Endometrium (tissue), 2 donors: ENCODE data around the gene BMPER.
"Not testable (repeated sequence)": the region's sequence is repeated elsewhere in the genome, so short reads cannot be mapped to it uniquely, and the experiment has no call there.

ENCODE experiments used
- FAIRE-seq: peaks from 2 replicates; lab custom pipeline; 2012; peaks lifted over from hg19 to GRCh38; lab: Jason Lieb, UNC
- donor health status: control.
- donor health status: control.

The BMPER gene

GRCh38 chr7:34138483-34138882, 233.1 kb downstream of the BMPER start:
- no peak for FAIRE-seq

DNA sequence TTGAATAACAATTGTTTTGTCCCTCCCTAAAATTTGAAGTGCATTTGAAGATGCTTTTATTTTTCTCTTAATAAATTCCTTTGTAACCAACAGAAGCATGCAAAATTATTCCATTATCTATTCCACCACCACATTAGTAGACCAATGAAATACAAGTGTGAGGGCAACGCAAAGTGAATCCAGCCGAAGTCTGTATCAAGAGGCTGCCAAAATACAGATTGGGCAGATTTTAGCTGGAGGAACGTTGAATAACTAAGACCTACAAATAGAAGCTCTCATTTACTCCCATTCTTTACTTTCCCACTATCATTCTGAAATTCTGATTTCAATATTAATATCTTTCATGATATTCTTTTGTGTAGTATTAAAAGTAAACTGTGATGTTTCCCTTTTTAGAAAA, 233.7 kb downstream of the BMPER start:
- FAIRE-seq = no peak

GRCh38 chr7:34140066-34140465, 234.7 kb downstream of the BMPER start:
- no peak for FAIRE-seq

DNA sequence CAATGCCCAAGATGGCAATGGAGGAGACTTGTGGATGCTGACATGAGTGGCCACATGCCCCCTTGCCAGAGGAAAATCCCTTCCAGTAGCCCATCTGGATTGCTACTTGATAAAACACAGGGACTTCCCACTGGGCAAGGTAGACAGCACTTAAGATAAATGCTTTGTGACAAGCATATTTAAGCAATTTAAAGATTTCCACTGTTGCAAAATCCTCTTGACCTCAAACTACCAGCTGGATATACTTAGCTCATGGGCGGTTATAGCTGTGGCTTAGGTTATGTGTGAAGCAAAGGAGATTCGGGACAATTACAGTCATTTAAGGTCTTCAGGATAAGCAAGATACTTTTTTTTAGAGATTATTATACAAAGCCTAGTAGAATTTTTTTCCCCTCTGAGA, 238.1 kb downstream of the BMPER start:
- FAIRE-seq = no peak

GRCh38 chr7:34145603-34146002, 240.3 kb downstream of the BMPER start:
- FAIRE-seq = no peak

DNA sequence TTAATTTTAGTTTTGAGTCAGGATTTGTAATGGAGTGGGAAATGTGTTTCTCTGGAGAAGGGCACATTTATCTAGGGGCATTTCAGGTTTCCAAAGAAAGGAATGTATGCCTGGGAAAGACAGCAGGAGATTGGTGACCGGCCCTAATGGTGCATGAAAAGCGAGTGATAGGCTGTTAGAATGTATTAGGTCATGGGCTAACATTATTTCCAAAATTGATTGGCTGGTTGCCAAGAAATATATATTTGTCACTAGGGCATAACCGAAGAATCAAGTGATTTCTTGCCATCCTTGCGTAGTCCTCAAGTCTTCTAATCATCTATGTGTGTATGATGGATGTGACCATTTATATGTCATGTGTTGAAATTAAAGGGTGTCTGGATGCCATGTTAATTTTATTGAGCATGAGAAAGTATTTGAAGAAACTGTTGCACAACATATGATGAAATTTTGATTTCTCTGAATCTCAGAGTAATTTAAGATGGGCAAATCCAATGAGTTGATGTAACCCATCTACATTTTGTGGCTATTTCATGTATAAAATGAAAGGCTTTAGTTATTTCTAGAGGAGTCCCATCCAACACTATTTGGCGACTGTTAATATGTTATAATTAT, 248.4 kb downstream of the BMPER start:
- no peak for FAIRE-seq

DNA sequence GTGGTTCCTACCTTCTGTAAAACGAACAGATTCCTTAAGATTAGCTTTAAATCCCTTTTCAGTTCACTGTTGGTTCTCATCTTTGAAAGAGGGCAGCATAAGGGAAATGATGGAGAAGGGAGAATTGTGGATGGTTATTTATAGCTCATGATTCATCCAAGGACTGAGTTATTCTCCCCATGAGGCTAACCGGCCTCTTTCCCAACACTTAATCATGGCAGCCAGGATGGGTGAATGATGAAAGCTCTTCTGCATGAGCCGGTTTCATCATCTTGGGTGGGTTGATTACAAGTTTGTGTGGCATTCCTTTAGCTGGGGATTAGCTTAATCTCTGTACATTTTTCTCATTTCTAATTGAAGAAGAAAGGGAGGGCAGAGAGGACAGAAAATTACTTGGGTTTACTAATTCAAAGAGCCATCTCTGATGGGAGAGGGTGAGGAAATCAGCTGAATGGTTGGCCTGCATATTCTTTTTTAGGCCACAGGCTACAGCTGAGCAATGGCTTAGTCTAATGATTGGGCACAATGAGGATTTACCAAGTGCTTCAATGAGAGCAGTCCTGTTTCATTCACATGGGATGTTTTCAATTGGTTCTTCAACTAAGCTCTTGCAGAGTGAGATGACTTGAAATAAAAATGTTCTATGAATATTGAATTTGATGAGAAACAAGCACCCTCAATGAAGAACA, 250.0 kb downstream of the BMPER start:
- no peak for FAIRE-seq

GRCh38 chr7:34156336-34156735, 251.0 kb downstream of the BMPER start:
- no peak for FAIRE-seq

GRCh38 chr7:34157137-34157536, 251.8 kb downstream of the BMPER start:
- FAIRE-seq = no peak

- no peak for FAIRE-seq
These were observed 253.2 kb downstream of the BMPER start for GRCh38 chr7:34158368-34159153.

- no peak for FAIRE-seq
These were observed 255.0 kb downstream of the BMPER start for GRCh38 chr7:34160261-34160752.

GRCh38 chr7:34162027-34162565, 256.8 kb downstream of the BMPER start:
- no peak for FAIRE-seq

DNA sequence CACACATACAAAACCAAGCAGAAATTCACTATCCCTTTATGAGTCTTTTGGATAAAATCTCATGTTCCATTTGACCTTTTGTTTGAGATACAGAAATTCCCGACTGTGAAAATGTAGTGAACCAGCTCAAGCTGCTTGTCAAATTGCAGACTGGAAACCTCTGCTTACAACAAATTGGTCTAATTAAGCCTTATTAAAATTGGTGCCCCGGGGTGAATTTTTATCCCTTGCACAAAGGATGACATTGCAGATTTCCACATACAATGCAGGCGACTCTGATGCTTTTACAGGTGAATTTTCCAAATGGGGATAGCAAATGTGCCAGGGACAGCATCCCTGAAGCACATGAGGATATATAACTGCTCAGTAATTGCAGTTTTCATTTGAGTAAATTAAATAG, 257.3 kb downstream of the BMPER start:
- FAIRE-seq = no peak

GRCh38 chr7:34163956-34164355, 258.6 kb downstream of the BMPER start:
- FAIRE-seq = no peak

DNA sequence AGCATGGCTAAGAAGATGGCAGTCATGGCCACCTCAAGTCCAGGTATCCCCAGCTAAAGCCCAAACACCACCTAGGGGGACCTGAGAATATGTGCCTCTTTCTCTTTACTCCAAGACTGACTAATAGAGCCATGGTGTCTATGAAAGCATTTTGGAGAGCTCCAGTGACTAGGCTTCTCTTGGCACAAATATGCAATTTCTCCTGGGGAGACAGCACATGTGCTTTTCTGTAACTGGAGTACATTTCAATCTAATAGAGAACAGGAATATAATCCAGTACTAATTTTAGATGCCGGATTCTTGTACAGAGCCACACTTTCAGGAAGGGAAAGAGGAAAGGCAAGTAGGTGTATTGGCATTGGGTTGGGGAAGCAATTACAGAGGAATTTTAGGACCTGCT, 260.1 kb downstream of the BMPER start:
- no peak for FAIRE-seq

GRCh38 chr7:34165927-34166550, 260.7 kb downstream of the BMPER start:
- no peak for FAIRE-seq

- no peak for FAIRE-seq
These were observed 262.7 kb downstream of the BMPER start for GRCh38 chr7:34168013-34168412.

GRCh38 chr7:34174688-34175616, 269.6 kb downstream of the BMPER start:
- not testable (repeated sequence) for FAIRE-seq

- no peak for FAIRE-seq
These were observed 270.5 kb downstream of the BMPER start for GRCh38 chr7:34175837-34176236.

GRCh38 chr7:34177476-34177875, 272.1 kb downstream of the BMPER start:
- no peak for FAIRE-seq

- no peak for FAIRE-seq
These were observed 276.1 kb downstream of the BMPER start for GRCh38 chr7:34181271-34181958.
